Body of pancreas (tissue), 4 donors: ENCODE data around the gene ZCCHC17. TPM values are rescaled to one million over a fixed set of nuclear protein-coding genes. Genes with fewer than 3 reads are reported as not detected.

Experiments used
- ATAC-seq: fragments of 150-250 bp; one replicate; pipeline ENCODE4 v1.9.1; 2016
- DNase-seq, 4 donors: peaks; one replicate each; pipeline ENCODE4 v3.0.0-alpha.2; 2019
- H3K27ac ChIP-seq, 4 donors: fragments of 200-600 bp; sonication (generic); 1 replicate in 3 of 4; 2 replicates in 1 of 4; pipeline versions ENCODE4 v1.5.1 to v1.6.1; 2016 to 2019; ENCODE audit warnings: mild to moderate bottlenecking in 1 of 4, mixed read lengths in 1 of 4, moderate library complexity in 1 of 4
- H3K27me3 ChIP-seq, 2 donors: fragments of 200-600 bp; sonication (generic); one replicate each; pipeline ENCODE4 v1.6.0; 2016; ENCODE audit warnings: mild to moderate bottlenecking in 1 of 2
- H3K36me3 ChIP-seq, 2 donors: fragments of 200-600 bp; sonication (generic); replicated peaks in 1 of 2; 2 replicates each; pipeline ENCODE4 v1.5.1; 2016; ENCODE audit warnings: low read depth in 2 of 2; ENCODE audit not compliant: insufficient read depth in 1 of 2
- H3K4me1 ChIP-seq: fragments of 200-600 bp; sonication (generic); one replicate; pipeline ENCODE4 v1.6.0; 2016
- H3K4me3 ChIP-seq, 2 donors: fragments of 200-600 bp; sonication (generic); 1 replicate in 1 of 2; 2 replicates in 1 of 2; pipeline ENCODE4 v1.5.1; 2016 to 2019
- H3K9me3 ChIP-seq, 3 donors: fragments of 200-600 bp; sonication (generic); 1 replicate in 2 of 3; 2 replicates in 1 of 3; pipeline ENCODE4 v1.5.1; 2016
- CTCF ChIP-seq, 7 experiments: fragments of 450-650 bp in 4 of 7; fragments of 200-600 bp in 3 of 7; sonication (generic) in 3 of 7; IDR thresholded peaks; one replicate each; pipeline ENCODE4 v1.5.1; 2016 to 2019; ENCODE audit warnings: antibody characterized with exemption in 7 of 7
- POLR2A ChIP-seq, 3 donors: fragments of 450-650 bp; IDR thresholded peaks; one replicate each; pipeline ENCODE4 v1.6.1; 2016; ENCODE audit warnings: antibody characterized with exemption in 3 of 3, mild to moderate bottlenecking in 2 of 3
- WGBS, 2 donors: methylation state at CpG; one replicate each; pipeline ENCODE4 v1.1.5; 2017; 5-methylcytosine and 5-hydroxymethylcytosine counted together
- intact Hi-C: fragments of 100-400 bp; cut with DNase I; formaldehyde crosslinking; loops from one replicate; pipeline ENCODE4 v1.15.1; 2023
- total RNA-seq, 2 donors: library from RNA; depleted of rRNA; stranded (reverse); fragments of >200 nt; gene quantifications; one replicate each; pipeline ENCODE4 v1.1.0, GENCODE V29; 2016

Gene ZCCHC17
- total RNA-seq, 2 donors from 2014 or later, result 8.0 to 9.2 TPM

GRCh38 chr1:31289021-31289420 lies 7.8 kb upstream of the ZCCHC17 start:
- intact Hi-C loops, result no loop called here
- 74 to 80% methylated on average over 4 of the region's 4 CpGs for WGBS, 2 donors

GRCh38 chr1:31295874-31296485 lies 852 bp upstream of the ZCCHC17 start:
- Histone ChIP-seq H3K36me3 (peaks cover 0 to 5% of the 10 kb centered on the region in 2 donors), H3K4me1 (peaks cover 25% of the 10 kb centered on the region), H3K27me3 (no peaks in the 10 kb centered on the region), H3K9me3 (no peaks in the 10 kb centered on the region), H3K4me3 (peak overlapping the region; percentile 89), H3K27ac (peak overlapping the region; percentile 72 to 87 (median 80))
- DNase-seq (no peak), ATAC-seq (no peak)
- intact Hi-C loops, result no loop called here
- 11 to 15% methylated on average over 17 of the region's 17 CpGs for WGBS, 2 donors
- no peak for TF ChIP-seq CTCF (IDR thresholded peaks at IDR 0.05)
- TF ChIP-seq POLR2A (IDR thresholded peaks at IDR 0.05), result no peak

More at GRCh38 chr1:31289021-31289420, 7.8 kb upstream of the ZCCHC17 start:
- H3K27me3 ChIP-seq, result no peaks in the 10 kb centered on the region
- no peak overlapping the region for H3K27ac ChIP-seq
- DNase-seq (no peak), ATAC-seq (no peak)
- H3K9me3 ChIP-seq, result no peaks in the 10 kb centered on the region
- H3K36me3 ChIP-seq, result peaks cover 0 to 25% of the 10 kb centered on the region in 2 donors
- no peak overlapping the region for H3K4me3 ChIP-seq
- no peak for TF ChIP-seq POLR2A (IDR thresholded peaks at IDR 0.05)
- no peak for TF ChIP-seq CTCF (IDR thresholded peaks at IDR 0.05)
- no peaks in the 10 kb centered on the region for H3K4me1 ChIP-seq

- intact Hi-C loops, result no loop called here
- H3K9me3 ChIP-seq, result no peaks in the 10 kb centered on the region
- DNase-seq (peak in 2 of 4 donors; percentile 4 to 5), ATAC-seq (no peak)
- WGBS, 2 donors, result 3 to 4% methylated on average over 16 to 23 of the region's 23 CpGs
- H3K27ac ChIP-seq, result peak overlapping the region; percentile 53 to 87 (median 84)
- no peaks in the 10 kb centered on the region for H3K36me3 ChIP-seq
- H3K4me1 ChIP-seq, result peaks cover 25% of the 10 kb centered on the region
- no peaks in the 10 kb centered on the region for H3K27me3 ChIP-seq
- H3K4me3 ChIP-seq, result peak overlapping the region; percentile 79 to 89
- no peak for TF ChIP-seq CTCF (IDR thresholded peaks at IDR 0.05)
- TF ChIP-seq POLR2A (IDR thresholded peaks at IDR 0.05), result no peak
Observed at GRCh38 chr1:31297277-31298247, 730 bp downstream of the ZCCHC17 start.

GRCh38 chr1:31299365-31299764 lies 2.5 kb downstream of the ZCCHC17 start:
- no peak overlapping the region for H3K27ac ChIP-seq

More at GRCh38 chr1:31299365-31299764, 2.5 kb downstream of the ZCCHC17 start:
- Histone ChIP-seq H3K9me3 (no peaks in the 10 kb centered on the region), H3K27me3 (no peaks in the 10 kb centered on the region), H3K36me3 (no peaks in the 10 kb centered on the region), H3K4me3 (no peak overlapping the region), H3K4me1 (peaks cover 25% of the 10 kb centered on the region)
- ATAC-seq (no peak), DNase-seq (no peak)
- 95 to 100% methylated on average over 1 of the region's 1 CpG for WGBS, 2 donors
- intact Hi-C loops, result no loop called here
- TF ChIP-seq POLR2A (IDR thresholded peaks at IDR 0.05) (no peak), CTCF (IDR thresholded peaks at IDR 0.05) (no peak)
